Thoracic aorta endothelial cell (primary cell): ENCODE measurements around the gene PLCH2. TPM values are rescaled to one million over a fixed set of nuclear protein-coding genes. Genes with fewer than 3 reads are reported as not detected.

ENCODE experiments used
- total RNA-seq: library from RNA; depleted of rRNA; stranded (reverse); fragments of >200 nt; gene quantifications from 2 replicates; pipeline ENCODE4 v1.2.3, GENCODE V29; 2012

Gene PLCH2, protein sequence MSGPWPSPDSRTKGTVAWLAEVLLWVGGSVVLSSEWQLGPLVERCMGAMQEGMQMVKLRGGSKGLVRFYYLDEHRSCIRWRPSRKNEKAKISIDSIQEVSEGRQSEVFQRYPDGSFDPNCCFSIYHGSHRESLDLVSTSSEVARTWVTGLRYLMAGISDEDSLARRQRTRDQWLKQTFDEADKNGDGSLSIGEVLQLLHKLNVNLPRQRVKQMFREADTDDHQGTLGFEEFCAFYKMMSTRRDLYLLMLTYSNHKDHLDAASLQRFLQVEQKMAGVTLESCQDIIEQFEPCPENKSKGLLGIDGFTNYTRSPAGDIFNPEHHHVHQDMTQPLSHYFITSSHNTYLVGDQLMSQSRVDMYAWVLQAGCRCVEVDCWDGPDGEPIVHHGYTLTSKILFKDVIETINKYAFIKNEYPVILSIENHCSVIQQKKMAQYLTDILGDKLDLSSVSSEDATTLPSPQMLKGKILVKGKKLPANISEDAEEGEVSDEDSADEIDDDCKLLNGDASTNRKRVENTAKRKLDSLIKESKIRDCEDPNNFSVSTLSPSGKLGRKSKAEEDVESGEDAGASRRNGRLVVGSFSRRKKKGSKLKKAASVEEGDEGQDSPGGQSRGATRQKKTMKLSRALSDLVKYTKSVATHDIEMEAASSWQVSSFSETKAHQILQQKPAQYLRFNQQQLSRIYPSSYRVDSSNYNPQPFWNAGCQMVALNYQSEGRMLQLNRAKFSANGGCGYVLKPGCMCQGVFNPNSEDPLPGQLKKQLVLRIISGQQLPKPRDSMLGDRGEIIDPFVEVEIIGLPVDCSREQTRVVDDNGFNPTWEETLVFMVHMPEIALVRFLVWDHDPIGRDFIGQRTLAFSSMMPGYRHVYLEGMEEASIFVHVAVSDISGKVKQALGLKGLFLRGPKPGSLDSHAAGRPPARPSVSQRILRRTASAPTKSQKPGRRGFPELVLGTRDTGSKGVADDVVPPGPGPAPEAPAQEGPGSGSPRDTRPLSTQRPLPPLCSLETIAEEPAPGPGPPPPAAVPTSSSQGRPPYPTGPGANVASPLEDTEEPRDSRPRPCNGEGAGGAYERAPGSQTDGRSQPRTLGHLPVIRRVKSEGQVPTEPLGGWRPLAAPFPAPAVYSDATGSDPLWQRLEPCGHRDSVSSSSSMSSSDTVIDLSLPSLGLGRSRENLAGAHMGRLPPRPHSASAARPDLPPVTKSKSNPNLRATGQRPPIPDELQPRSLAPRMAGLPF (N-terminal part only)
- total RNA-seq = under 0.01 and 0.07 TPM in 2 replicates

DNA sequence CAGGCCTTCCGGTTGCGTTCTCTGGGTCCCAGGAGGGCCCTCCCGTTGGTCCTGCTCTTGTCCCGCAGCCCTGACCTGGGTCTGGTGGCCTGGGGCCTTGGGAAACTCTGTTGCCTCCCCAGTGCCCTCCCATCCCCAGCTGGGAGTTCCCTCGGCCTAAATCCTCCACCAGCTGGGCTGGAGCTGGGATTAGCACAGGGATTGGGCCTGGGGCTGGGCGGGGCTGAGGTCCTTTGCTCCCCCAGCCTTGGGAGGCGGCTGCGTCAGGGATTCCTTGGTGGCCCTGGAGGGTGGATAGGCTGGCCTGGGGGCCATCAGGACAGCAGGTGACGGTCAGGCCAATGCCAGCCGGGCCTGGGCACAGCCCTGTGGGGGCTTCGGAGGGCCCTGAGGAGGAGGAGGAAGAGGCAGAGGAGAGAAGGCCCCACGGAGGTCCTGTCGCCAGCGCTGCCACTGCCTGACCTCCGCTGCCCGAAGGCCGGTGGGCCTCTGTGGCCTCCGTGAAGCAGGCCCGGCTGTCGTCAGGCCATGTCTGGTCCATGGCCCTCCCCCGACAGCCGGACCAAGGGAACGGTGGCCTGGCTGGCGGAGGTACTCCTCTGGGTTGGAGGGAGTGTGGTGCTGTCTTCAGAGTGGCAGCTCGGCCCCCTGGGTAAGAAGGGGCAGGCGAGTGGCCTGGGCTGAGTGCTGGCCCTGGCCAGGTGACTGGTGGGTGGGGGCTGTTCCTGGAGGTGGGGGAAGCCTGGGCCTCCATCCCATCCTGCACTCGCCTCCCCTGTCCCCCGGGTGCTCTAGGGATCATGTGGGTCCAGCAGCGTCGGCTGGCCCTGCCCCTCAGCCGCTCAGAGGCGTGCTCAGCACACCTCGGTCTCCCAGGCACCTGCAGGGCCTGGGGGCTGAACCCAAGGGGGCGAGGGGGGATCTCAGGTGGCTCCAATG lies at the start of gene PLCH2:
Gene PLCH2 (plus strand): TSS at position 229 of the 939 bp plus-strand sequence. CDS start 300 bp downstream, at position 529.

DNA sequence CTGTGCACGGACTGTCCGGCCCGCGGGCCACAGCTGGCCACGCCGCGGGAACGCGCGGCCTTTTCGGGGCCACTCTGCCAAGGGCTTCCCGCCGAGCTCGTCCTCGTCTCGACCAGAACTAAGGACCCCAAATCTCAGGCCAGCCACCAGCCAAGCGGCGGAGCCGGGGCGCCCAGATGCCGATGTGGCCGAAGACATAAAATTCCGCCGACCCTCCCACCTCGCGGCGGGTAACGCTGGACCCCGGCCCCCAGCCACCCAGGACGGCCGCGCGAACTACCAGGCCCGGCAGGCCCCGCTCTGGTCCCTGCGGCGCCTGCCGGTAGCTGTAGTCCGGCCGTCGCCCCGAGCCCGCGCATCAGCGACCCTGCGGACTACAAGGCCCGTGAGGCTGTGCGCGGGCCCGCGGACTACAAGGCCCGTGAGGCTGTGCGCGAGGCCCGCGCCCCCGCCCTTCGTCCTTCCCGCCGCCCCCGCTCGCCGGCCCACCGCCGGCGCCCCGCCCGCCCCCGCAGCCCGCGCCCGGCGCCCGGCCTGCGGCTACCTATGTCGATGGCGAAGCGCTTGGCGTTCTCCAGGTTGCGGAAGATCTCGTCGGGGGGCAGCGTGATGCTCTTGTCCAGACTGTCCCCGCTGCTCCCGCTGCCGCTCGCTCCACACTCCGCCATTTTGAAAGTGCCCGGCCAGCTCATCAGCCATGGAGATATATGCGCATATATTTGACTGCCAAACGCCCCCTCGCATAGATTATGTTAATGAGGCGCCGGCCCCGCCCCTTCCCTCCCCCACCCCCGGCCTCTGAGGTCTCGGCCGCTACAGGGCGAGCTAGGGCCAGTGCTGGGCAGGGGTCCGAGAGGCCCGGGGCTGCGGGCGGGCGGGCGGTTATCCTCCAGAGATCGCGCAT lies 50.1 kb downstream of the PLCH2 start, which contains the start of gene PANK4:
Gene PANK4 (minus strand): TSS at position 677 of the 904 bp plus-strand sequence. CDS start 9 bp downstream, at position 668.

DNA sequence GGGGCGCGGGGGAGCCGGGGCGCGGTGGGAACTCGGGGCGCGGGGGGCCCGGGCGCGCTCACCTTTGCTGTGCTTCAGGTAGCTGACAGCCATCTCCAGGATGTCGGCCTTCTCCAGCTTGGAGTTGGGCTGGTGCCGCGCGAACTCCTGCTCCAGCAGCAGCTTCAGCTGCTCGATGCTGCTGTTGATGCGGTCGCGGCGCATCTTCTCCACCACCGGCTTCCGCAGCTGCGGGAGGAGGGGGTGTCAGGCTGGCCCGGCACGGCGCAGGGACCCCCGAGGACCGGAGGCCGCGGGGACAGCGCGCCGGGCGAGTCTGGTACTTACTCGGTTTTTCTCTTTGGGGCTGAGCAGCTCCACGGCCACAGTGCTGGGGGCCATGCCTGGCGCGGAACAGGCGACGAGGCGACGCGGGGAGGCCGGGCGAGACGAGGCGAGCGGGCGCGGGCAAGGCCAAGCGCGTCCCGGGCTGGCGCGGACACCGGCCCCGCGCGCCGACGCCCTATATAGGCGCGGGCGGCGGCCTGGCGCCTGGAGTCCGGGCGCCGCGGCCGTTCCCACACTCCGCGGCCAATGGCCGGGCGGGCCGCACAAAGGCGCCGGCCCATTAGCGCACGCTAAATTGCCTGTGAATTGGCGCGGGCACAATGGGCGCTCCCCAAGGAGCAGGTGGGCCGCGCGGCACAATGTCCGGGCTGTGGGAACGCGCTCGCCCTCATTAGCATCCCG lies 53.9 kb downstream of the PLCH2 start, which contains the start of gene HES5:
Gene HES5 (minus strand): TSS at position 480 of the 729 bp plus-strand sequence. CDS start 99 bp downstream, at position 381.

Other genes starting within 250 kb of the PLCH2 start
- gene SKI, start 248.0 kb upstream of the PLCH2 start, total RNA-seq = 36.8 and 38.2 TPM in 2 replicates
- 5.1 and 7.1 TPM in 2 replicates for gene MORN1, start 84.7 kb upstream of the PLCH2 start, total RNA-seq
- gene RER1, start 84.4 kb upstream of the PLCH2 start, total RNA-seq = 120 and 144 TPM in 2 replicates
- 19.8 and 26.8 TPM in 2 replicates for gene PEX10, start 63.7 kb upstream of the PLCH2 start, total RNA-seq
- 25.8 and 27.1 TPM in 2 replicates for gene PANK4, start 50.3 kb downstream of the PLCH2 start, total RNA-seq
- not detected in 2 replicates for gene HES5, start 54.0 kb downstream of the PLCH2 start, total RNA-seq
- 20.9 and 21.3 TPM in 2 replicates for gene TNFRSF14, start 80.1 kb downstream of the PLCH2 start, total RNA-seq
- gene PRXL2B, start 110.5 kb downstream of the PLCH2 start, total RNA-seq = 32.0 and 41.6 TPM in 2 replicates
- gene MMEL1, start 156.7 kb downstream of the PLCH2 start, total RNA-seq = 1.1 and 3.5 TPM in 2 replicates